ENCODE data around the gene ADPRHL1. TPM values are rescaled to one million over a fixed set of nuclear protein-coding genes. Genes with fewer than 3 reads are reported as not detected.

ADPRHL1 gene
- total RNA-seq, 1 experiment from 2014 or later = 21.4 TPM

DNA sequence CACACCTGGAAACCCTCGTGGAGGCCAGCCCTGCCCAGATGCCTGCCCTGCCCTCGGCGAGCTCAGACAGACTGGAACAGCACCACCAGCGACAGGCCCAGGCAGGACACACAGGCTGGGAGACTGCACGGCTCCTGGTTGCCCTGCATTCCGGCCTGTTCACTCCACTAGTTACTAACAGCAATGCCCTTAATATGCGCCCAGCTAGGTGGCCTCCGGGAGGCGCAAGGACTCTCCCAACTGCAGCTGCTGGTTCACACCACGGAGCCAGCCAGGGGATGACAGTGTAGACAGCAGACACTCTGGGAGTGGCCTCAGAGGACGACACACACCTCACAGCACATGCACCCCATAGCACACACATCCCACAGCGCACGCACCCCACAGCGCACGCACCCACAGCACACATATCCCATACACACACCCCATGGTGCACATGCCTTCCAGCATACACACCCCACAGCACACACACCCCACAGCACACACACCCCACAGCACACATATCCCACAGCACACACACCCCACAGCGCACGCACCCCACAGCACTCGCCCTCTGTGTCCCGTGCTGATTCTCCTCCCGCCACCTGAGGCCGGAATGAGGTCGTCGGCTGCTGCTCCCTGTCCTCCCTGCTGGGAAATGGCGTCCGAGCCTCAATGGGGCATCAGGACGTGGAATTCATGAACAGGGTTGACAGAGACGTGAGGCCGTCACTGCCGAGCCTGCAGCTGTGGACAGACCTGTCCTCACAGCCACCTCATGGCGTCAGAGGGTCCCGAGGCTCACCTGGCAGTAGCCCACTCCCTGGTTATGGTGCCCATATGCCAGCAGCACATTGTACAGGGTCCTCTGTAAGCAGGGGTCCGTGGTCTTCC, 103.0 kb downstream of the ADPRHL1 start:
- no peak for DNase-seq (ENCODE audit: low read depth)
- in situ Hi-C loops (cut with HindIII; ENCODE audit: low pct_unique_long_range_greater_than_20kb, low sequenced_read_pairs) = no loop called here

Other genes with a start within 250 kb of the ADPRHL1 start
- 60.9 and 76.2 TPM in 2 replicates for gene PCID2, start 244.8 kb downstream of the ADPRHL1 start, total RNA-seq (2014; rRNA removed; shearing (Covaris generic); ENCODE audit: low replicate concordance)
- 77.8 and 83.4 TPM in 2 replicates for gene CUL4A, start 243.9 kb downstream of the ADPRHL1 start, total RNA-seq (2014; rRNA removed; shearing (Covaris generic); ENCODE audit: low replicate concordance)
- gene LAMP1, start 156.2 kb downstream of the ADPRHL1 start, total RNA-seq (2014; rRNA removed; shearing (Covaris generic); ENCODE audit: low replicate concordance) = 114 and 155 TPM in 2 replicates
- gene GRTP1, start 89.4 kb downstream of the ADPRHL1 start, total RNA-seq (2014; rRNA removed; shearing (Covaris generic); ENCODE audit: low replicate concordance) = 3.5 and 12.9 TPM in 2 replicates
- gene DCUN1D2, start 37.2 kb upstream of the ADPRHL1 start, total RNA-seq (2014; rRNA removed; shearing (Covaris generic); ENCODE audit: low replicate concordance) = 0.78 and 4.1 TPM in 2 replicates
- 16.8 and 20.8 TPM in 2 replicates for gene TFDP1, start 131.3 kb upstream of the ADPRHL1 start, total RNA-seq (2014; rRNA removed; shearing (Covaris generic); ENCODE audit: low replicate concordance)
- gene ATP4B, start 204.7 kb upstream of the ADPRHL1 start, total RNA-seq (2014; rRNA removed; shearing (Covaris generic); ENCODE audit: low replicate concordance) = not detected in 2 replicates
- gene GRK1, start 213.7 kb upstream of the ADPRHL1 start, total RNA-seq (2014; rRNA removed; shearing (Covaris generic); ENCODE audit: low replicate concordance) = not detected in 2 replicates

Measured in Caki2 (cell line).